Mucosa of rectum (tissue), 2 donors: ENCODE measurements around the gene CD7.
A peak's percentile ranks its signal among the peaks of the same experiment; 100 is the strongest.

Experiments
- H3K27ac ChIP-seq, 2 donors: one replicate each; pipeline ENCODE4 v1.7.0; 2013; ENCODE audit warnings: inconsistent platforms in 2 of 2, low read depth in 2 of 2, low read length in 2 of 2
- H3K27me3 ChIP-seq, 2 donors: one replicate each; pipeline ENCODE4 v1.7.0; 2013; ENCODE audit warnings: low read length in 2 of 2; ENCODE audit not compliant: control insufficient read depth in 2 of 2, insufficient read depth in 2 of 2
- H3K36me3 ChIP-seq, 2 donors: one replicate each; pipeline ENCODE4 v1.7.0; 2013; ENCODE audit warnings: low read length in 2 of 2; ENCODE audit not compliant: control insufficient read depth in 2 of 2, insufficient read depth in 2 of 2
- H3K4me1 ChIP-seq, 2 donors: one replicate each; pipeline ENCODE4 v1.7.0; 2013; ENCODE audit warnings: low read length in 2 of 2, mild to moderate bottlenecking in 1 of 2; ENCODE audit not compliant: control insufficient read depth in 2 of 2, insufficient read depth in 2 of 2
- H3K4me3 ChIP-seq, 2 donors: one replicate each; pipeline ENCODE4 v1.7.0; 2013; ENCODE audit warnings: low read length in 2 of 2
- H3K9ac ChIP-seq, 2 donors: one replicate each; pipeline ENCODE4 v1.7.0; 2013; ENCODE audit warnings: low read length in 2 of 2, low read depth in 1 of 2, mild to moderate bottlenecking in 1 of 2
- H3K9me3 ChIP-seq, 2 donors: one replicate each; pipeline ENCODE4 v1.7.0; 2013; ENCODE audit warnings: low read length in 2 of 2; ENCODE audit not compliant: control insufficient read depth in 2 of 2
- donor health status: healthy.
- donor health status: Normal muscosa, but diverticular disease.

The CD7 gene

DNA sequence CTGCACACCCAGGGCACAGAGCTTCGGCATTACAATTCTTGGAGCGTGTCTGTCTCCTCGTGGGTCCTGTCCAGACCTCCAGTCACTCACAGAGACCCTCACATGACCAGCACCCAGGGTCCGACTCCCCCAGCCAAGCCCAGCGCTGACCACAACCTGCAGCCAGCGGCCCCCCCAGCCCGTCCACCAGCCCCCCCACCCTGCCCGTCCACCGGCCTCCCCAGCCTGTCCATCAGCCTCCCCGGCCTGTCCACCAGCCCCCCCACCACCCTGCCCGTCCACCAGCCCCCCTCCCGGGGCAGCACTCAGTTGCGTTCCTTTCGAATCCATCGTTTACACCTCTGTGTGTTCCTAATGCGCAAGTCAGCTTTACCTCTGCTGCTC is 10.3 kb upstream of the CD7 start:
- H3K9ac ChIP-seq = peak overlapping the region in 1 of 2 donors; percentile 68
- H3K27me3 ChIP-seq = peaks cover under 1 to 5% of the 10 kb centered on the region in 2 donors
- no peaks in the 10 kb centered on the region for H3K36me3 ChIP-seq
- peak overlapping the region; percentile 21 to 31 for H3K4me3 ChIP-seq
- peak overlapping the region; percentile 88 to 91 for H3K27ac ChIP-seq
- H3K9me3 ChIP-seq = no peaks in the 10 kb centered on the region
- peaks cover 46 to 70% of the 10 kb centered on the region in 2 donors for H3K4me1 ChIP-seq

DNA sequence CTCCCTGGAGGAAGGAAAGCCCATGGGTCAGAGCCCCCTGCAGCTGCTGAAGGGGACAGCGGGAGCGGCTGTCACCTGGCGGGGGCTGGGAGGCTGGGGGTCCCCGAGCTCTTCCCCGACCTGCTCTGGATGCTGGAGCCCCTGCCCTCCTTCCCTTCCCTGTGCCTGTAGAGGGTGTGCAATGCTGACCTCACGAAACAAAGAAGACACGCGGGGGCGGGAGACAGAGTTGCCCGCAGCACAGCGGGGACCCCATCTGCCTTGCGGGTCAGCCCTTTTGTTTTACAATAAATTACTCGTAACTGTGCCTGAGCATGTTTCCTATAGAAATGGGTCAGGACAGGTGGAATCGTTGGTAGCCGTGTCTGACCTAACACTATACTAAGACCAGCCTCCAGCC is 9.9 kb upstream of the CD7 start:
- no peak overlapping the region for H3K9ac ChIP-seq
- H3K27ac ChIP-seq = no peak overlapping the region
- peaks cover 42 to 65% of the 10 kb centered on the region in 2 donors for H3K4me1 ChIP-seq
- no peaks in the 10 kb centered on the region for H3K36me3 ChIP-seq
- peaks cover 0 to 5% of the 10 kb centered on the region in 2 donors for H3K27me3 ChIP-seq
- no peak overlapping the region for H3K4me3 ChIP-seq
- no peaks in the 10 kb centered on the region for H3K9me3 ChIP-seq

DNA sequence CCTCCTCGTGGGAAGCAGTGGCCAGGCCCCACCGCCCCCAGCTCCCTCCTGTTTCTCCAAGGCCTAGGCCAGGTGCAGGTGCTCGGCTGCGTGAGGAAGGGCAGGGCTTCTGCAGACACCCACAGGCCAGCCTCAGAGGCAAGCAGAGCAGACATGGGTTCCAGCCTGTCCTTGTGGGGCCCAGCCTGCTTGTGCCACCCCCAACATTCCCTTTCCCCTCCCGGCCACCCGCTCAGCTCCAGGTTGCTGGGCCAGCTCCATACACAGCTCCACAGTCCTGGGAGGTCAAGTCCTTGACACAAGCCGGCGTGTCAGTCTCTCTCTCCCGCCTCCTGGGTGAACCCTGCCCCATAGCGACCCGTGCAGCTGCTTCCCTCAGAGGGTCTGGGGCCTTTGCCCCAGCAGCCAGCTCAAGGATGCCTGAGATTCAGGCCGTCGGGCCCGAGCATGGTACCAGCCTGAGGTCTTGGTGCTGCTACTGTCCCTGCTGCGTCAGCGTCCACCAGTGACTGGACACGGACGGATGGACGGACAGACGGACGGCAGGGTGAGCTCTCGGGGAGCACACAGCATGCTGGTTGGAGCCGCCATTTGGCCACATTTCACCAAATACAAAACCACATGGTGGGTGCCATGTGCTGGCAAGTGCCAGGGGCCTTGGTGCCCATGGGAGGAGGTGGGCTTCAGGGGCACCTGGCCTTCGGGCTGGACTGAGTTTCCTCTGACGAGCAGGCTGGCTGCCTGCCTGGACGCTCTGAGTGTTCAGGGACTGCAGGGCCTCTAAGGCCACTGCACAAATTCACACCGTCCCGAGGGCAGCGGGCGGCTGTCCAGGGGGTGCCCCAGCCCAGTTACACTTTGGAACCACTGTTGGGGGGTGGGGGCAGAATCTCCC is 8.1 kb upstream of the CD7 start:
- Histone ChIP-seq H3K4me1 (peaks cover 29 to 48% of the 10 kb centered on the region in 2 donors), H3K27ac (peak overlapping the region; percentile 52 to 62), H3K9me3 (no peaks in the 10 kb centered on the region), H3K27me3 (no peaks in the 10 kb centered on the region), H3K9ac (peak overlapping the region in 1 of 2 donors; percentile 55), H3K36me3 (no peaks in the 10 kb centered on the region), H3K4me3 (no peak overlapping the region)

DNA sequence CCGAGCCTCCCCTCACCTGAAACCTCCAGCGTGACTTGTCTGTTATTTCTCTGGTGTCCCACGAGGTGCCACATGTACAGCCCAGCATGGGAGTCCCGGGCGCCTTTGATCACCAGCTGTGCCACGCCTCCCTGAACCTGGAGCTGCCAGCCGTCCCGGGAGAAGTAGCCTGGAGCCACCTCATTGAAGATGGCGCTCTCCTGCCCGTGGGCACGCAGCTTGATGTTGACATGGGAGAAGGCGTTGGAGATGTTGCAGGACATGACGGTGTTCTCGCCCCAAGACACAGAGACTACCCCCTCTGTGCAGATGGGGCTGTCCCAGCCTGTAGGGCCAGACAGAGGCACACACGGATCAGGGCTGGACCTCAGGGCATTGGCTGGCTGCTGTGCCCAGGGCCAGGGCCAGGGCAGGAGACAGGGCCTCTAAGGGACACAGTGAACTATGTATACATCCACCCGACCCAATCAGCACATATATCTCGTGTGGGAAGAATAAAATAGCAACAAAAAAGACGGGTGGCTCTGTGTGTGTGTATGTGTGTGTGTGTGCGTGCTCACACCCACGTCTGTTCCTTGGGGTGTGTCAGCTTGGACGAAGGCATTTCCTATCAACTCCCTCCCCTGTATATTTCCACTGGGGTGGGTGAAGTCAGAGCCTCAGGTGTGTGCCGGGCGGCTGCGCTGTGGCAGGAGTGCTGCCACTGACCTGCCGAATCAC is 7.3 kb upstream of the CD7 start:
- no peaks in the 10 kb centered on the region for H3K36me3 ChIP-seq
- peak overlapping the region in 1 of 2 donors; percentile 55 for H3K9ac ChIP-seq
- H3K27me3 ChIP-seq = no peaks in the 10 kb centered on the region
- peak overlapping the region; percentile 52 to 62 for H3K27ac ChIP-seq
- H3K4me1 ChIP-seq = peaks cover 21 to 40% of the 10 kb centered on the region in 2 donors
- no peaks in the 10 kb centered on the region for H3K9me3 ChIP-seq
- H3K4me3 ChIP-seq = no peak overlapping the region

DNA sequence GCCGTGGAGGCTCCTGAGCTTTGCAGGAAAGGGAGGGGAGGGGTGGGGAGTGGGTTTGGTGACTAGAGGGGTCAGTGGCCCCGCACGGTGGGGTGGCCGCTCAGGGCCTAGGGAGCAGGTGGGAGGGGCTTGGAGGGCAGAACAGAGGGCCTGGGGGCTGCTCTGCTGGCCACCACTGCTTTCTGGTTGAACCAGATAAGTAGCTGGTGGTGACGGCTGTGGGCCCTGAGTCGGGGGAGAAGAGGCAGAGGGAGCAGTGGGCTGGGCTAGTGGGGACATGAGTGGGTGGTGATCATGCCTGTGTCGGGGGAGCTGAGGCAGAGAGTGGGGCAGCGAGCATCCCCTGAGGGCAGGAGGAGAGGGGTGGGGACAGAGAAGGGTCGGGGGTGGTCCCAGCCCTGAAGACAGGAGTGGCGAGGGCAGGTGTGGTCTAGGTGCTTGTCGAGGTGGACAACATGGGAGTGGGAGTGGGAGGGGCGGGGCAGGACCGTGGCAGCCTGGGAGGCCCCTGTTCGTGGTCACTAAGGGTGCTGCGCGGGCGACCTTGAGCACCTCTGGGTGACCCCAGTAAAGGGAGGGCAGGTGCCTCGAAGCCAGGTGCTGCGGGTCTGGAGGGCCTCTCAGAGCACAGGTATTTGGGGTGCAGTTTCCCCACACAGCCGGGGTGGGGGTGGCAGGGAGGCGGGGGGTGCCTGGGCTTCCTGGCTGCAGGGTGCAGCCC is 6.3 kb upstream of the CD7 start:
- no peak overlapping the region for H3K9ac ChIP-seq
- H3K4me3 ChIP-seq = no peak overlapping the region
- no peaks in the 10 kb centered on the region for H3K9me3 ChIP-seq
- no peaks in the 10 kb centered on the region for H3K36me3 ChIP-seq
- H3K4me1 ChIP-seq = peaks cover 12 to 29% of the 10 kb centered on the region in 2 donors
- no peaks in the 10 kb centered on the region for H3K27me3 ChIP-seq
- H3K27ac ChIP-seq = no peak overlapping the region

DNA sequence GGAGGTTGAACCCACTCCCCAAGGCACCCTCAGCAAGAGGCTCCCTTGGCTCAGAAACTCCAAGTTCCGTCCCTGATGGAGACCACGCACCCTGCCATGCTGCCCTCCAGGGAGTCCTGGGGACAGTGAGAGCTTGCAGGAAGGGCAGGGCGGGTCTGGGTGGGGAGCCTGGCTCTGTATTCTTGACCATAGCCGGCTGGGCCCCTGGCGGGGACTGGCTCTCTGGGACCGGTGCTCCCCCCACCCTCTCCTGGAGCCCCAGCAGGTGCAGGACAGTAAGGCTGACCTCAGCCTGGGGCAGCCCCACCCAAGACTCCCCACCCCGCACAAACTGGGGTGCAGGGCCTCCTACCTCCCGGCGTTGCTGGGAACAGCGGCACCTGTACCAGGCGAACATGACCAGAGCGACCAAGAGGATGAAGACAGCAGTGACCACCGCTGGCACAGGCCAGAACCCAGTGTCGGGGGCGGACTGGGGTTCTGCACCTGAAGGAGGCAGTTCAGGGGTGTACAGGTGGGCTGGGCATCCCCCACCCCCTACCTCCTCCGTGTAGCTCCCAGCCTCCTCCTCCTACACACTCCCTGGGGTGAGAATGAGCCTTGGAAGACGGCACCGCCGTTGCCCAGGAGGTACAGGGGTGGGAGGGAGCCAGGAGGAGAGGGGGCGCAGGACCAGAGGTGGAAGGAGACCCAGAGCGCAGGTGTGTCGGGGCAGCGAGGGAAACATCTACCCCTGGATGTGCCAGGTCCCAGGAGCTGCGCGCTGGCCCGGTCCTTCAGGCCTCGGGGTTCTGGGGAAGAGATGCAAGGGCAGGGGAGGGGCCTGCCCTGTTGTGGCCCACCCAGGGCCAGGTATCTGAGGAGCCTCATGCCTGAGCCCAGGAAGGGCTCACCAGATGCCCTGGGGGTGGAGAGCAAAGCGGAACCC is 5.4 kb upstream of the CD7 start:
- H3K9ac ChIP-seq = no peak overlapping the region
- no peaks in the 10 kb centered on the region for H3K36me3 ChIP-seq
- H3K27me3 ChIP-seq = no peaks in the 10 kb centered on the region
- H3K4me1 ChIP-seq = peaks cover 4 to 21% of the 10 kb centered on the region in 2 donors
- no peak overlapping the region for H3K4me3 ChIP-seq
- no peaks in the 10 kb centered on the region for H3K9me3 ChIP-seq
- H3K27ac ChIP-seq = no peak overlapping the region

DNA sequence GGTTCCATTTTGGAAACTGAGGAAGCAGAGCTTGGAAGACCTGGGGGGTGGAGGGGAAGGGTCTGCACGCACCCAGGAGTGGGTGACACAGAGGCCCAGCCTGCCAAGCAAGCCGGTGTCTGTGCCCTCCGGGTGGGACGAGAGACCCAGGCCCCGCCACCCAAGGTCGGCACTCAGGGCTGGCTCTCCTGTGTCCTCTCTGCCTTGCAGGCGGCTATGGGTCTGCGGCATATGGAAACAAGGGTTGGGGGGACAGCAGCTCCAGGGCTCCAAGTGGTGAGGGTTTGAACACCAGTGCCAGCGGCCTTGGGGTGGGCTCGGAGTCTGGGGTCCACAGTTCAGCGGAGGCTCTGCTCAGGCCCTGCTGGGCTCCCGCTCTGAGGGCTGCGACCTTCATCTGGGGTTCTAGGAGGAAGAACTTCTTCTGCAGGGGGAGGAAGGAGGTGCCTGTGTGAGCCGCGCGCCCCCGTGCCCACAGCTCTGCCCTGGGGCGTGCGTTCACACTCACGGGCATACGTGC is 4.6 kb upstream of the CD7 start:
- H3K27me3 ChIP-seq = no peaks in the 10 kb centered on the region
- no peaks in the 10 kb centered on the region for H3K9me3 ChIP-seq
- no peak overlapping the region for H3K4me3 ChIP-seq
- H3K36me3 ChIP-seq = no peaks in the 10 kb centered on the region
- no peak overlapping the region for H3K27ac ChIP-seq
- H3K9ac ChIP-seq = no peak overlapping the region
- H3K4me1 ChIP-seq = peaks cover 4 to 14% of the 10 kb centered on the region in 2 donors

DNA sequence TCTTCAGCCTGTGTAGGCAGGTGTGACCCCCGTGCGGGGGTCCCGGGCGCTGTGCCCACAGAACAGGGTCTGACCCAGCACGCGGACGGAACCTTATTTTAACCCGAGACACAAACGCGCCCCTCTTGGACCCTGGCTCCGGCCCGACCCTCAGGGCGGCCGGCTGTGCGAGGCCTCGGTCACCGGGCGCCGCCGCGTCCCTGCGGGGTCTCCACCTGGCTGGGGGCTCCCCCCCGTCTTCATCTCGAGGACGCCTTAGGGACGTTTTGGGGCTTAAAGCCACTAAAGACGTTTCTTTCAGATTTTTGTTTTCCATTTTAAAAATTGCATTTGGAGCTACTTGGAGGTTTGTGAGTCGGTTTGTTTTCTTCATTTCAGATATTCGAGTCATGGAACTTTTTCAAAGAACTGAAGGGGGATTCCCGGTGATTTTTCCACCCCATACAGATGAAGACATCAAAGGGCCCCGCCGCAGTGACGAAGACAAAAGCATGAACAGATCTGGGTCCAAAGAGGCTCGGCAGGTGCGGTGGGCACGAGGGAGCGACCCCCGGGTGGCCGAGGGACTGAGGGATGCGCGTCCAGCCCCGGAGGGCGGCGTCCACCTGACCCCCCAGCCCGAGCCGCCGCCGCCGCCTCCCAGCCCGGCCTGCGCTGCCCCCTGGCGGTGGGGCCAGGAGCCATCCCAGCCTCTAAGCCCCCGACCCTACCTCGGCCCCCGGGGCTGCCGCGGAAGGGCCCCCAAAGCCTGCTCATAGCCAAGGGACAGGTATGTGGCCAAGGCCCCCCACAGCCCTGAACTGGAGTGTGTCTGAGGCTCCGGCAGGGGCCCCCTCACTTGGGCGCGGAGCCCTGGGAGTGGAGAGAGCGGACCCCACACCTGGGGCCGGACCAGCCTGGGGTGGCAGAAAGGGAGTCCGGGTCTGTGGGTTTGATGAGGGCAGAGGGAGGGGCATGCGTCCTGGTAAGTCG is 3.8 kb upstream of the CD7 start:
- H3K36me3 ChIP-seq = no peaks in the 10 kb centered on the region
- H3K27me3 ChIP-seq = peaks cover under 1 to 4% of the 10 kb centered on the region in 2 donors
- H3K9me3 ChIP-seq = no peaks in the 10 kb centered on the region
- peak overlapping the region in 1 of 2 donors; percentile 19 for H3K9ac ChIP-seq
- H3K27ac ChIP-seq = no peak overlapping the region
- no peak overlapping the region for H3K4me3 ChIP-seq
- H3K4me1 ChIP-seq = peaks cover 4 to 14% of the 10 kb centered on the region in 2 donors
